Vagina (tissue), 2 donors: ENCODE data around the gene B4GALNT3. TPM values are rescaled to one million over a fixed set of nuclear protein-coding genes. Genes with fewer than 3 reads are reported as not detected.

ENCODE experiments used
- DNase-seq, 2 donors: peaks; one replicate each; pipeline ENCODE4 v3.0.0-alpha.2; 2017; ENCODE audit errors: extremely low spot score in 2 of 2
- H3K27ac ChIP-seq: fragments of 200-600 bp; sonication (generic); one replicate; pipeline ENCODE4 v1.5.1; 2019
- H3K27me3 ChIP-seq: fragments of 200-600 bp; sonication (generic); one replicate; pipeline ENCODE4 v1.5.1; 2019
- H3K36me3 ChIP-seq, 2 donors: fragments of 200-600 bp; sonication (generic); one replicate each; pipeline ENCODE4 v1.5.1; 2017 to 2019
- H3K4me1 ChIP-seq: fragments of 200-600 bp; sonication (generic); one replicate; pipeline ENCODE4 v1.5.1; 2019
- H3K4me3 ChIP-seq, 2 donors: fragments of 200-600 bp; sonication (generic); 1 replicate in 1 of 2; 2 replicates in 1 of 2; pipeline ENCODE4 v1.5.1; 2016 to 2019
- H3K9me3 ChIP-seq: fragments of 200-600 bp; sonication (generic); one replicate; pipeline ENCODE4 v1.5.1; 2019
- POLR2A ChIP-seq, 2 donors: fragments of 450-650 bp; IDR thresholded peaks; one replicate each; pipeline ENCODE4 v1.6.1; 2017; ENCODE audit warnings: antibody characterized with exemption in 2 of 2, mild to moderate bottlenecking in 2 of 2, moderate library complexity in 2 of 2
- POLR2AphosphoS5 ChIP-seq, 2 donors: sonication (generic); formaldehyde crosslinking; IDR thresholded peaks; one replicate each; pipeline ENCODE4 v1.9.0; 2017; ENCODE audit warnings: antibody characterized with exemption in 2 of 2, mild to moderate bottlenecking in 2 of 2, low read depth in 1 of 2; ENCODE audit not compliant: insufficient read depth in 1 of 2
- intact Hi-C: fragments of 100-400 bp; cut with DNase I; formaldehyde crosslinking; loops from one replicate; pipeline ENCODE4 v1.15.1; 2023
- total RNA-seq: library from RNA; depleted of rRNA; stranded (reverse); fragments of >200 nt; gene quantifications from one replicate; pipeline ENCODE4 v1.2.3, GENCODE V29; 2016
- TF ChIP-seq, protein P1 (sequence below), 3 experiments: fragments of 450-650 bp in 2 of 3; fragments of 200-600 bp in 1 of 3; sonication (generic) in 1 of 3; IDR thresholded peaks; one replicate each; pipeline ENCODE4 v1.5.1; 2017 to 2019; ENCODE audit warnings: antibody characterized with exemption in 3 of 3, mild to moderate bottlenecking in 2 of 3, moderate library complexity in 2 of 3

Gene B4GALNT3
- total RNA-seq, 1 donor from 2014 or later: 13.3 TPM

DNA sequence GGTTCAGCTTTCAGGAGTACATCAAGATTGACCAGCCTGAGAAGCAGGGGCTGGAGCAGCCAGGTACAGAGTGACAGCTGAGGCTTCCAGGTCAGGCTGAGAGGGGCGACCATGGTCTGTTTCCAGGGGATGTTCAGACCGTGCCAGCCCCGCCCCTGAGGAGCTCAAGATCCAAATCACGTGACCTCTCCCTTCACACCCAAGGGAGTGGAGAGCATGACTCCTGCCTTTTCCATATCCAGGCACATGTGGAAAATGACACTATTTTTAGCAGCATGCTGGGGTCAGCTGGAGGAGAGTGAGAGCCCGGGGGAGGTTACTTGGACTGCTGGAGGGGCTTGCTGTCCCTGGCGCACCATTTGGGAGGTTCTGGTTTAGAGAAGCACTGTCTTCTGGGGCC is 92.7 kb downstream of the B4GALNT3 start:
- intact Hi-C loops: no loop called here
- no peak overlapping the region for H3K4me3 ChIP-seq
- H3K9me3 ChIP-seq: no peaks in the 10 kb centered on the region

DNA sequence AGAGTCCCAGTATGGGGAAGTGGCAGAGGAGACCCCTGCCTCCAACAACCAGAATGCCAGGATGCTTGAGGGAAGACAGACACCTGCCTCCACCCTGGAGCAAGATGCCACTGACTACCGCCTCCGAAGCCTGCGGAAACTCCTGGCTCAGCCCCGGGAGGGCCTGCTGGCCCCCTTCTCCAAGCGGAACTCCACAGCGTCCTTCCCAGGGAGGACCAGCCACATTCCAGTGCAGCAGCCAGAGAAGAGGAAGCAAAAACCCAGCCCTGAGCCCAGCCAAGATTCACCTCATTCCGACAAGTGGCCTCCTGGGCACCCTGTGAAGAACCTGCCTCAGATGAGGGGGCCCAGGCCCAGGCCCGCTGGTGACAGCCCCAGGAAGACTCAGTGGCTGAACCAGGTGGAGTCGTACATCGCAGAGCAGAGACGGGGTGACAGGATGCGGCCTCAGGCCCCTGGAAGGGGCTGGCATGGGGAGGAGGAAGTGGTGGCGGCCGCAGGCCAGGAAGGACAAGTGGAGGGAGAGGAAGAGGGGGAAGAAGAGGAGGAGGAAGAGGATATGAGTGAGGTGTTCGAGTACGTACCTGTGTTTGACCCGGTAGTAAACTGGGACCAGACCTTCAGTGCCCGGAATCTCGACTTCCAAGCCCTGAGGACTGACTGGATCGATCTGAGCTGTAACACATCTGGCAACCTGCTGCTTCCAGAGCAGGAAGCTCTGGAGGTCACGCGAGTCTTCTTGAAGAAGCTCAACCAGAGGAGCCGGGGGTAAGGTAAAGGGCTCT is 93.7 kb downstream of the B4GALNT3 start:
- Histone ChIP-seq H3K27ac (no peak overlapping the region), H3K4me1 (peaks cover 8% of the 10 kb centered on the region), H3K27me3 (no peaks in the 10 kb centered on the region), H3K9me3 (no peaks in the 10 kb centered on the region), H3K4me3 (no peak overlapping the region), H3K36me3 (no peaks in the 10 kb centered on the region)
- intact Hi-C loops: no loop called here
- no peak for TF ChIP-seq POLR2AphosphoS5 (IDR thresholded peaks at IDR 0.05; ENCODE audit: insufficient read depth in 1 of 2, low read depth in 1 of 2)
- TF ChIP-seq, protein P1, sequence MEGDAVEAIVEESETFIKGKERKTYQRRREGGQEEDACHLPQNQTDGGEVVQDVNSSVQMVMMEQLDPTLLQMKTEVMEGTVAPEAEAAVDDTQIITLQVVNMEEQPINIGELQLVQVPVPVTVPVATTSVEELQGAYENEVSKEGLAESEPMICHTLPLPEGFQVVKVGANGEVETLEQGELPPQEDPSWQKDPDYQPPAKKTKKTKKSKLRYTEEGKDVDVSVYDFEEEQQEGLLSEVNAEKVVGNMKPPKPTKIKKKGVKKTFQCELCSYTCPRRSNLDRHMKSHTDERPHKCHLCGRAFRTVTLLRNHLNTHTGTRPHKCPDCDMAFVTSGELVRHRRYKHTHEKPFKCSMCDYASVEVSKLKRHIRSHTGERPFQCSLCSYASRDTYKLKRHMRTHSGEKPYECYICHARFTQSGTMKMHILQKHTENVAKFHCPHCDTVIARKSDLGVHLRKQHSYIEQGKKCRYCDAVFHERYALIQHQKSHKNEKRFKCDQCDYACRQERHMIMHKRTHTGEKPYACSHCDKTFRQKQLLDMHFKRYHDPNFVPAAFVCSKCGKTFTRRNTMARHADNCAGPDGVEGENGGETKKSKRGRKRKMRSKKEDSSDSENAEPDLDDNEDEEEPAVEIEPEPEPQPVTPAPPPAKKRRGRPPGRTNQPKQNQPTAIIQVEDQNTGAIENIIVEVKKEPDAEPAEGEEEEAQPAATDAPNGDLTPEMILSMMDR (IDR thresholded peaks at IDR 0.05): no peak
- TF ChIP-seq POLR2A (IDR thresholded peaks at IDR 0.05): no peak
- no peak for DNase-seq

More for the DNA sequence above, 92.7 kb downstream of the B4GALNT3 start:
- TF ChIP-seq POLR2A (IDR thresholded peaks at IDR 0.05) (no peak), POLR2AphosphoS5 (IDR thresholded peaks at IDR 0.05; ENCODE audit: insufficient read depth in 1 of 2, low read depth in 1 of 2) (no peak)
- TF ChIP-seq, protein P1 (IDR thresholded peaks at IDR 0.05): no peak
- Histone ChIP-seq H3K4me1 (peaks cover 8% of the 10 kb centered on the region), H3K27me3 (no peaks in the 10 kb centered on the region), H3K27ac (no peak overlapping the region), H3K36me3 (no peaks in the 10 kb centered on the region)
- DNase-seq: no peak

DNA sequence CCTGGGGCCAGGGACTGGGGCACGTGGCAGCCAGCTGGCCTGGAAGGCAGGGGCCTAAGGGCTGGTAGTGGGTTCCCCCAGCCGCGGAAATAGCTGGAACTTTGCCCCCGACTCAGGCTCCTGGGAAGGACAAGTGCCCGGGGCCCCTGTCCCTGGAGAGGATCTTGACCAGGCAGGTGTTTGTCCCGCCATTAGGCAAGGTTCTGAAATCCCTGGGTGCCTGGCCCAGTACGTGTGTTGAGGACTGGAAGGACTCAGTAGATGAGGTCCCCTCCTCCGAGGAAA is 94.2 kb downstream of the B4GALNT3 start:
- no peaks in the 10 kb centered on the region for H3K27me3 ChIP-seq
- no peaks in the 10 kb centered on the region for H3K36me3 ChIP-seq
- DNase-seq: no peak
- no peak overlapping the region for H3K27ac ChIP-seq
- peaks cover 8% of the 10 kb centered on the region for H3K4me1 ChIP-seq
- intact Hi-C loops: no loop called here
- TF ChIP-seq, protein P1 (IDR thresholded peaks at IDR 0.05): no peak
- TF ChIP-seq POLR2A (IDR thresholded peaks at IDR 0.05): no peak
- TF ChIP-seq POLR2AphosphoS5 (IDR thresholded peaks at IDR 0.05; ENCODE audit: insufficient read depth in 1 of 2, low read depth in 1 of 2): no peak
- no peaks in the 10 kb centered on the region for H3K9me3 ChIP-seq
- H3K4me3 ChIP-seq: no peak overlapping the region

DNA sequence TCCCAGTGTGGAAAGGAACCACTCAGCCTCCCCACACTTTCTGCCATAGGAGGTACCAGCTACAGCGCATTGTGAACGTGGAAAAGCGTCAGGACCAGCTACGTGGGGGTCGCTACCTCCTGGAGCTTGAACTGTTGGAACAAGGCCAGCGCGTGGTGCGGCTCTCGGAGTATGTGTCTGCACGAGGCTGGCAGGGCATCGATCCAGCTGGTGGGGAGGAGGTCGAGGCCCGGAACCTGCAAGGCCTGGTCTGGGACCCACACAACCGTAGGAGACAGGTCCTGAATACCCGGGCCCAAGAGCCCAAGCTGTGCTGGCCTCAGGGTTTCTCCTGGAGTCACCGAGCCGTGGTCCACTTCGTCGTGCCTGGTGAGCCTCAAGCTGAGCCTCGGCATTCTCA is 96.8 kb downstream of the B4GALNT3 start:
- H3K27ac ChIP-seq: no peak overlapping the region
- no peak for TF ChIP-seq POLR2AphosphoS5 (IDR thresholded peaks at IDR 0.05; ENCODE audit: insufficient read depth in 1 of 2, low read depth in 1 of 2)
- TF ChIP-seq, protein P1 (IDR thresholded peaks at IDR 0.05): no peak
- TF ChIP-seq POLR2A (IDR thresholded peaks at IDR 0.05): no peak
- H3K36me3 ChIP-seq: no peaks in the 10 kb centered on the region
- H3K4me1 ChIP-seq: peaks cover 8% of the 10 kb centered on the region
- no peak for DNase-seq
- no peak overlapping the region for H3K4me3 ChIP-seq
- no peaks in the 10 kb centered on the region for H3K27me3 ChIP-seq
- intact Hi-C loops: no loop called here
- no peaks in the 10 kb centered on the region for H3K9me3 ChIP-seq

DNA sequence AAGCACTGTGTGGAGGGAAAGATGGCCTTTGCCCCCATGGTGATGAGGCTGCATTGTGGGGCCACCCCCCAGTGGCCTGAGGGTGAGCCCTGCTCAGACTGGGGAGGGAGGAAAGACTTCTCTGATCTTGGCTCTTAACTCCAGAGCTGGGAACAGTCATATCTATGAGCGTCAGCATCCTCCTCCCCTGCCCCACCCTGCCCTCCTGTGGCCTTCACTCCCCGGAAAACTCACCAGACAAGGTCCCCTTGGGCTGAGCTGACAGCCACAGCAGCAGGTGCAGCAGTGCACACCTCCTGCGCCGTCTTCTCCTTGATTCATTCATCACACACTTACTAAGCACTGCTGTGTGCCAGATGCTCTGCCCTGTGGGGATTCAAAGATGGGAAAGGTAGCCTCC is 98.8 kb downstream of the B4GALNT3 start:
- Histone ChIP-seq H3K27me3 (no peaks in the 10 kb centered on the region), H3K4me1 (no peaks in the 10 kb centered on the region), H3K4me3 (no peak overlapping the region), H3K27ac (no peak overlapping the region), H3K9me3 (no peaks in the 10 kb centered on the region), H3K36me3 (no peaks in the 10 kb centered on the region)
- no peak for DNase-seq
- intact Hi-C loops: no loop called here
- TF ChIP-seq POLR2A (IDR thresholded peaks at IDR 0.05) (no peak), POLR2AphosphoS5 (IDR thresholded peaks at IDR 0.05; ENCODE audit: insufficient read depth in 1 of 2, low read depth in 1 of 2) (no peak)
- TF ChIP-seq, protein P1 (IDR thresholded peaks at IDR 0.05): no peak
